ENCODE measurements around the gene CSNK2B.

CSNK2B gene

DNA sequence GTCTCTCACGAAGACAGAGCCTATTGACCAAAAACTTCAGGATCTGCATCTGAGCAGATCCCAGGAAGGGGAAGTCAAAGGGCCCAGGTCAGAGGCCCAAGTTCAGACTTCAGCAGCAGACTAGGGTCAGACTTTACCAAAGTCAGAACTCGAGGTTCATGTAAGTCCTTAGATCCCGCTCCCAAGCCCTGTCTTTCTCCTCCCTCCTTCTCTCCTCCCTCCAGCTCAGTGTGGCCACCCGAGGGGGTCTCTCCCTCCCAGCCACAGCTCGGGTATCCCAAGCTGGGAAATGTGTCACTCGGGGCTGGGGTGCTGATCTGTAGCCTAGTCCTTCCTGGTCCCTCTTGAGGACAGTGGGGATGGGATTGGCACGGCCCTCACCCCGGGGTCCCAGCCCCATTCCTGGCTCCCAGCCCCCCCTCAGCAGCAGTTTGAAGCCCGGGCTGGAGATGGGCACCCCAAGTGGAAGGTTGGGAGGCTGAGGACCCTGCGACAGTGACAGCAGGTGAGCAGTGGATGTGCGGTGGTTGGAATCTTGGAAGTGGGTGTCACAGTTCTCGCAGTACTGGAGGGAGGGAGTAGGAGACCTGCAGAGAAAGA is 3.7 kb upstream of the CSNK2B start:
- no peak for DNase-seq

DNA sequence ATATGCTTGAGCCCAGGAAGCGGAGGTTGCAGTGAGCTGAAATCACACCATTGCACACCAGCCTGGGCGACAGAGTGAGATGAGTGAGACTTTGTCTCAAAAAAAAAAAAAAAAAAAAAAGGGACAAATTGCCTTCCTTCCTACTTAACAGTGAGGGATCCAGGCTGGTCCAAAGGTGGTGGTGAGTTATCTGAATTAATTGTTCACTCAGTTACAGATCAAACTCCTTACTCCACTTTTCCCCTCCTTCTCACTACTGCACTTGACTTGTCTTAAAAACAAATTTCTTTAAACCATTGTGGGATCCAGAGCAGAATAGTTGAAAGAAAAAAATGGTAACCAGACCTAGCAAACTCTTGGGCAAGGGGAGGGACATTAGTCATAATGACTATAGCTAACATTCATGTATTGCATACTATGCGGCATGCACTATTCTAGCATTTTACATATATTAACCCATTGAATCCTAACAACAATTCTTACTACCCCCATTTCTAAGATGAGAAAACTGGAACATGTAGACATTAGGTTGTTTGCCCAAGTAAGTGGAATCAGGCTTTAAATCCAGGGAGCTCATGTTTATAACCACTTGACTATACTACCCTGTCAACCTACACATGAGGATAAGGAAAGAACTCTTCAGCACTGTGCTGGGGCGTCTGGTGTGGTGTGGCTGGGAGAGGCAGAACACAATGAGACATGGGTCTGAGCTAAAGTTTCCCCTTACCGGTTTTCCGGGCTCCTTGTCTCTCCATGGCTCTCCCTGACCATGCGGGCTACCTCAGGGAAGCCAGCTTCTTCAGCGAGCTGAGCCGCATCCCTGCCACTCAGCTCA is 2.5 kb upstream of the CSNK2B start:
- DNase-seq = no peak

DNA sequence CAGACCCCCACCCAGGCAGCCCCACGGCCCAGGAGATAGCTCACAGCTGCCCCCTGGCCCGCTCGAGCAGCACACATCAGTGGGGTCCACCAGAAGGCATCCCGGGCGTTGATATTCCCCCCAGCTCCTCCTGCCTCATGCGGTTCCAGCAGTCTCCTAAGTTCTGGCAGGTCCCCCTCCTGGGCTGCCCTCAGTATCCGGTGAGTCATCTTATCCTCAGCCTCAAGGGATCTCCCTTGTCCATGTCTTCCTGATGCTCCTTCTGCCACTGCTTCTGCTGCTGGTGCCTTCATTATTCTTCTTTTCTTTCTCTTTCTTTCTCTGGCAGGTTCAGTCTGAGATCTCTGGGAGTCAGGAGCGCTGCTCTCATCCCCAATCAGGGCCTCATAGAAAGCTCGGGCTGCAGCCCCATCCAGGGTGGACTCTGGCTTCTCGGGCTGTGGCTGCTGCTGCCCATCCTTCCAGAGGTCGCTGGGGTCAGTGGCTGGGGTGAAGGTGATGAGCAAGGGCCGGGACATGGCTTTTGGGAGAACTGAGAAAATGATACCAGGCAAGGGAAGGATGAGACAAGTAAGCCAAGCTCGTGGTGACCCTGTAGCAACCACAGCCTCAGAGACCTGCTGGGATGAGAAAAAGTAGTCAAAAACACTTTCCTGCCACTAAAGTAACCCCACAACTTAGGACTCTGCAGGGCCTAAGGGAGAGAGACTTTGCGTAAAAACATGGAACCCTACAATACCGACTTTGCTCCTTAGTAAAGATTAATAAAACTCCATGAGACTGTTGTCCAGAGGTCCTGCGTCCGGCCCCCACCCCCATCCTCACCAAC is 1.7 kb upstream of the CSNK2B start:
- DNase-seq = peak in 1 of 2 experiments; percentile 71

DNA sequence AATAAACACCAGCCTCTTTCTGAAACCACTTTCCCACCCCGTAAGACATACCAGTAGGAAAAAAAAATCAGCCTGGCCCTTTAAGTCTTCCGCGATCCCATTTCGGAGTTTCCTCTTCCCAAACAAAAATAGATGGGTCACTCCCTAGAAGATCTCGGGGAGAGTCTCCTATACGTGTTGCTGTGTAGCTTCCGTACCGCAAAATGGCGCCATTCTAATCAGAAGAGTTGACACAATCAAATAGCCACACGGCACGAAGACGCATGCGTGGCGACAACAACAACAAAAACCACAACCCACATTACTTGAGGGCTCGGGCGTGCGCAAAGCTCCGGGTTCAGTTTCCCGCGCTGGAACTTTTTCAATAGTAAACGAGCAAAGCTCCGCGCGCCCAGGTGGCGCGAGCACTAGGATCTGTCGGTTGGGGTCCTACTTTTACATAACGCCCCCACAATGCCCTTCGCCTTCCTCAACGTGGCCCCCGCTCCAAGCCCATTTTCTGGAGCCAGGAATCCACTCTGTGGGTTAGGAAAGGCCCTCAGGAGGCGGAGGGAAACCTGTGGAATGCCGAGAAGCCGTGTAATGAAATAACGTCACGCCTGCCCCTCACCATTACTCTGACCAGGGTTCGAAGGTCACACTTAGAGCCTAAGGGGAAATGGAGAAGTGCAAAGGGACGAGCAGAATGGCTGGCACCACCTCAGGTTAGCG is 935 bp upstream of the CSNK2B start, which contains the start of gene GPANK1:
TSS of gene GPANK1 (minus strand) at position 208 of the 711 bp plus-strand sequence. CDS start 519 bp downstream, outside the sequence.
- peak; percentile 87 to 94 for DNase-seq

DNA sequence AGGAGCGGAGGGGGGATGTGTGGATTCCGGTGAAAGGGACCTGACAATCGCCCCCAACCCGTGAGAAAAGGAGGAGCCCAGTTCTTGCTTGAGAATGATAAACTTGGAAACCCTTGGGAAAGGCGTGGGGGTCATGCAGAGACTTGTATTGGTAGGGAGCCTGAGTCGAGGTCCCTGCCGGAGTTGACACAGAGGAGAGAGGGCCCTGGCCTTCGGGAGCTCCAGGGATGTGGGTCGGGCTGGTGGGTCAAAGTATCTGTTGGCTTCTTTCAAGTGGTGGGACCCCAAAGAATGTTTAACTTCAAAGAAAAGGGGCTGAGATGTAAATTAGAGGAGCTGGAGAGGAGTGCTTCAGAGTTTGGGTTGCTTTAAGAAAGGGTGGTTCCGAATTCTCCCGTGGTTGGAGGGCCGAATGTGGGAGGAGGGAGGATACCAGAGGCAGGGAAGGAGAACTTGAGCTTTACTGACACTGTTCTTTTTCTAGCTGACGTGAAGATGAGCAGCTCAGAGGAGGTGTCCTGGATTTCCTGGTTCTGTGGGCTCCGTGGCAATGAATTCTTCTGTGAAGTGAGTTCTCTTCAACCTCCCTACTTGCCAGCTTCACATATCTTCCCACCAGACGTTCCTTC is 571 bp downstream of the CSNK2B start:
- DNase-seq = no peak

DNA sequence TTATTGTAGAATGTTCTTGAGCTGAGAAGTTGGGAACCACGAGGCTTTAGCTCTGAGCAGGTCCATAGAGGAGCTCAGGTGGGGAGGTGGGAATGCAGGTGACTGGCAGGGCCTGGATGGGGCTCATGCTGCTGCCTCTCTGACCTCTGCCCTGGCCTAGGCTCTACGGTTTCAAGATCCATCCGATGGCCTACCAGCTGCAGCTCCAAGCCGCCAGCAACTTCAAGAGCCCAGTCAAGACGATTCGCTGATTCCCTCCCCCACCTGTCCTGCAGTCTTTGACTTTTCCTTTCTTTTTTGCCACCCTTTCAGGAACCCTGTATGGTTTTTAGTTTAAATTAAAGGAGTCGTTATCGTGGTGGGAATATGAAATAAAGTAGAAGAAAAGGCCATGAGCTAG is 3.8 kb downstream of the CSNK2B start, which contains the start of gene LY6G5B:
TSS of gene LY6G5B (plus strand) at position 301 of the 400 bp plus-strand sequence. CDS start 975 bp downstream, outside the sequence.
- DNase-seq = no peak

DNA sequence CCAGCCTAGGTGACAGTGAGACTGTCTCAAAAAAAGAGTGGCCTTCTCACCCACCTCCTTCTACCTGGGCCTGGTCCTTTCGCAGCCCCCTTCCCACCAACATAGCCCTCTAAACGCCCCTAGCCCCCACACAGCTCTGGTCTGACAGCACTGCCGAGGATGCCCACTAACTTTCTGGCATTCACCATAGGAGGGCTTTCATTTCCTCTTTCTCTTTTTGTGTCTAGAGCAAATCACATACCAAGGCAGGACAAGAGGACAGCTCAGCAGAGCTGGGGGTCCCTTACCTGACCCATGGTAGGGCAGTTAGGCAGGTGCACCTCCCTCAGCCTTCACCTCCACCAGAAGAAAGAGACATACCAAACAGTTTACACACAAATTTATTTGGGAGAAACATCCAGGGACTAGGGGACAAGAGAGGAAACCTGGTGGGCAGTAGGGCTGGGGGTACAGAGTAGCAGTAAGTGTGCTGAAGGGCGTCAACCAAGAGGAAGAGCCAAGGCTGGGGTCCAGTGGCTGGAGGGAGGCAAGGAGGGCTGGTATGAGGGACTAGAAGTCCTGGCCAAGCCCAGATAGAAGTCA is 10.5 kb downstream of the CSNK2B start:
- no peak for DNase-seq

DNA sequence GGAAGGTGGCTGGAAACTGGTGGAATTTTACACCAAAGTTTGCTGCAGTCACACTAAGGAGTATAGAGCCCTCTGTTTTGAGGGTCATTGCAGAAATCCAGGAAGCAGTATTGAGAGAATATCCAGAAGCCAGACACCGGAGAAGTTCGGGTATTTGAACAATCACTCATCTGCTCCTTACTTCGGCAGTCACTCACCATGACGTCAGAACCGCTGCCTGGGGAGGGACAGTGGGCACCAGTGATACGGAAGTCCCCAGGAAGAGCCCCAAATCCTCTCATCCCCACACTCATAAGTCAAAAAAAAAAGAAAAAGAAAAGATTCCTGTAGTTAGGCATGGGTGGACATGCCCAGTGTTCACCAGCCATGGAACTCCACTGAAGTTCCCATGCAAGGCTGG is 11.0 kb downstream of the CSNK2B start:
- DNase-seq = no peak

DNA sequence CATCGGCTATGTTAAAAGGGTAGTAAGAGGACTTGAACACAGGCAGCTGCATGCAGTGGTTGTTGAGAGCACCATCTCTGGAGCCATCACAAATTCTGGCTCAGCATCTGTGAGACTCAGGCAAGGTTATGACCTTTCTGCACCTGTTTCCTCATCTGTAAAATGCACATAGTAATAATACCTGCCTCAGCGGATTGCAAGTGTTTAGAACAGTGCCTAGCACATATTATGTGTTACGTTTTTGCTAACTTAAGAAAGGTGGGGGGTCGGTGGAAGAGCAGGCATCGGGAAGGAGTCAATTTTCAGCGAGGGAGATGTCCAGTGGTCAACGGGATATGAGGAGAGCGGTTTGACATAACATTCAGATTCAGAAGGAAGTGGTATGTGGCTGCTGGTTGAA is 12.1 kb downstream of the CSNK2B start:
- no peak for DNase-seq

DNA sequence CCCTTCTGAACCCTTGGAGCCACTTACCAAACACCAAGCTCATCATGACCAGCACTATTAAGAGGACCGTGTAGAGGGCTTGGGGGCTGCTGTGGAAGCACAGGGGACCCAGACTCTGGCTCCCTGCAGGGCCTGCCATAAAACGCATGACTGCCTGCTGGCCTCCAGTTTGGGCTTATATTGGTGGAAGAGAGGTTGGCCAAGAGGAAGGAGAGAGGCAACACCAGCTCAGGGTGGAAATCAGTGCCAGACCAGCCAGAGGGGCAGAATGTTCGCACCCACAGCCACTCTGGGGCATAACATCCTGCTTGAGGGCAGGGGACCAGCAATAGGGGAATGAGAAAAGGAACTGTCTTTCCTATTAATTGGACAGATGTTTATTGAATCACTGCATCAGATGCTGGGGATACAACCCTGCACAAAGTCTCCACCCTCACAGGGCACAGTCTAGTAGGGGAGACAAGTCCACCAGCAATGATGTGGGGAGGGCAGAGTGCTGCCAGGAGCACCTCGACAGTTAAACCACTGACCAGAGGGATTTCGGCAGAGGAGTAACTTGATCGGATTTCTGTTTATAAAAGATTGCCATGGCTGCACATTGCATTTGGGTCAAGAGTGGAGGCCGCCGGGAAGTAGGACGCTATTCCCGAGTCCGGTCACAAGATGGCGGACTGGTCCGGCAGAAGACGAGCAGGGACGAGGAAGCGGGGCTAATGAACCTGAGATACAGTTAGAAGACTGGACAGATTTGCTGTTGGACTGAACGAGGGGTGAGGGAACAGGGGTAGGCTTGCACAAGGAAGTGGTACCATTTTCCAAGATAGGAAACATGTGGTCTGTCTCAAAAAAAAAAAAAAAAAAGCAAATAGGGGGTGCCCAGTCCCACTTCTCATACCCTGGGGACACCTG is 14.6 kb downstream of the CSNK2B start, which contains the start of gene LY6G5C:
TSS of gene LY6G5C (minus strand) at position 842 of the 909 bp plus-strand sequence. CDS start at position 148, 694 bp downstream.
- peak in 1 of 2 experiments; percentile 86 for DNase-seq

DNA sequence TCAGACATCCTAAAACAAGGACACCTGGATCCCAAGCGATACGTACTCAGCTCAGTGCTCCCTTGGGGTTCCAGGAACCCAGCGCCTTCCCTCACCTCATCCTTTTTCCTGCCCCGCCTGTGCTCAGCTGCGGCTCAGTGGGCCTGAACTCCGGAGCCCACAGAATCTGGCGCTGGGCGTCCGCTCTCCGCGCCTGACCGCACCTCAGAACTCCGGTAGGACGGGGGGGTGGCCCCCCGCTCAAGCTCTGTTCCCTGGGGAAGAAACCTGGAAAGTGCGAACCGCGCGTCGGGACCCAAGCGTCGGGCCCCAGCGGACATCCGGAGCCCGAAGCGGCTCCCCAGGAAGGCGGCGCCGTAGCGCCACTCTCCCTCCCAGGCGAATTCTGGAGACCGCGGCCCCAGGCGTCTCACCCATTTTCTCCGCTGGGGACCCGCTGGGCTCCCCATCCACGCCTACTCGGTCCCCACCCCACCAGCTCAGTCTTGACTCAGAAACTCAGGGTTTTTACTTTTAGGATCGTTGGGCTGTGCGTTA is 15.3 kb downstream of the CSNK2B start:
- DNase-seq = no peak

DNA sequence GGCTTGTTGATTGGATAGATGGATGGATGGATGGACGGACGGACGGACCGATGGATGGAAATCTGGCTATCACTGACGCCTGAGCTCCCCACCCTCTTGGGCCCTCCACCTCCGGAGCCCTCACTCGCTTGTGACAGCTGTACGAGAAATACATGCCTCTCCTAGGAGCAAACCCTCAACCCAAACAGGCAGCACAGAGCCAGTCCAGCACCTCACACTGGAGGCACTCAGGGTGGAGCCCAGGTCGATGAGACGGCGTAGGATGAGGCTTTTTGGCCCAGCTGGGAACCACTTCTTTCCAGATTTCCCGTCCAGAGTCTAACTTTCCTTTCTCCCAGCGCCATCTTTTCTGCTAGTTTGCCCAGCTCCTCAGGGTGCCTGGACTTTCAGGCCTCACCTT is 17.7 kb downstream of the CSNK2B start:
- DNase-seq = no peak

DNA sequence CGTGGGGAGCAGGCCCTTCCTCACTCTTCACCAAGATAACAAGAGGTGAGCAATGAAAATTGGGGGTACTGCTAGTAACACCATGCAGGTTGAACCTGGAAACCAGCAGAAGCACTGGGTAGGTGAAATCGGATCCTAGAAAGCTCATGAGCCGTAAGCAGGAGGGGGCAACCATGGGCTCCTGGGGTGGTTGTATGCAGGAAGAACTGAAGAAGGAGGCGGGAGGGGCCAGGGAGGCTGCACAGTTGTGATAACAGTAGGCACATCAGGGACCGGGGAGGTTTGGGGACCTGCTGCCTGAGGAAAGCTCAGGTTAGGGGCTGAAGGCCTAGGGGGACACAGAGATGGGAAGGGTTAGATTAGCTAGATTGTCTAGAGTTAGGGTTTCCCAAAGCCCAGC is 20.6 kb downstream of the CSNK2B start:
- DNase-seq = no peak

DNA sequence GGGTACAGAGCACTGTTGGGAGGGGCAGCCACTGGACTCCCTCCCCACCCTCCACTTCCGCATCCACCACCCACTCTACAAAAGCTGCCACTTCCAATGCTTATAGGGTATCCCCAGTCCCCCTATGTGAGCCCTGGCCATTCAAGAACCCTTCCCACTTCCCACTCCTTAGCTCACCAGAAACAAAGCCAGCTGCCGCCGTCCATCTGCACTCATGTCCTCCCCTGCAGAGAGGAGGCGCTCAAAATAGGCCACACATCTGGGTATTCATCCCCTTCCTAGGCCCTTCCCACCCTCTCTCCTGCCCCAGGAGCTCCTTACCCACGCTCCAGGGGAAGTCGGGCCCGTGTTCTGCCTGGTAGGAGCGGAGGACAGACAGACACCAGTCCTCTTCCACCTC is 21.4 kb downstream of the CSNK2B start:
- DNase-seq = no peak

DNA sequence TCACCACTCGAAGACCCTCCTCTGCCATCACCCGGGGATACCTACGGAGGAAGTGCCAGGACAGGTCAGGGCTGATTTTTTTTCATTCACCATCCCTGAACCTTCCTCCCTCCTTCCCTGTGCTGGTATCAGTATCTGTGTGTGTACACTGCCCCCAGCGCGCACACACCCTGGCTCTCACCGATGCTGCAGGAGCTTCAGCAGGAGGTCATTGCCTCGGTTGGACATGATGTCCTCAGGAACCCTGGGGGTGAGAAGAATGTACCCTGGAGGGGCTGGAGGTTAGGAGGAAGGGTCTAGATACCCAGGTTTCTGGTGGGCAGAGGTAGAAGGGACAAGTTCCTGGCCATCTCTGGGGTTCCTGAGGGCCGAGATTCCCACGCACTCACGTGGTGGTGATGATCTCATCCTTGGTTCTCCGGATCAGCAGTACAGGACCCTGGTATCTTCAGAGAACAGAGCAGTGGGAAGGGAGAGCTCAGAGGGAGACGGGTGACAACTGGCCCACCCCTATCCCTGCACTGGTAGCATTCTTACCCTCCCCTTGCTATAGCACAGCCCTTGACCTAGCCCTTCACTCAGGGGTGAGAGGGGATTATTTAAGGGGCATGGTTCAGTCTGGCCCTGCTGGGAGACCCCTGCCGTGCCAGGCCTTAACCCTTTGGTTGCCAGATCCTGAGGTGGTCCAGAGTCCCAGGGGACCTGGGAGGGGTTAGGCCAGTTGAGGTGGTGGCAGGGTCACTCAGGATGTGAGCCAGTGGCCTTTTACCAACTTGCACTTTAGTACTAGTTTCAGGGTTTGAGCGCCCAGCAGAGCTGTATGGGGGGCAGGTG is 22.2 kb downstream of the CSNK2B start:
- DNase-seq = no peak

DNA sequence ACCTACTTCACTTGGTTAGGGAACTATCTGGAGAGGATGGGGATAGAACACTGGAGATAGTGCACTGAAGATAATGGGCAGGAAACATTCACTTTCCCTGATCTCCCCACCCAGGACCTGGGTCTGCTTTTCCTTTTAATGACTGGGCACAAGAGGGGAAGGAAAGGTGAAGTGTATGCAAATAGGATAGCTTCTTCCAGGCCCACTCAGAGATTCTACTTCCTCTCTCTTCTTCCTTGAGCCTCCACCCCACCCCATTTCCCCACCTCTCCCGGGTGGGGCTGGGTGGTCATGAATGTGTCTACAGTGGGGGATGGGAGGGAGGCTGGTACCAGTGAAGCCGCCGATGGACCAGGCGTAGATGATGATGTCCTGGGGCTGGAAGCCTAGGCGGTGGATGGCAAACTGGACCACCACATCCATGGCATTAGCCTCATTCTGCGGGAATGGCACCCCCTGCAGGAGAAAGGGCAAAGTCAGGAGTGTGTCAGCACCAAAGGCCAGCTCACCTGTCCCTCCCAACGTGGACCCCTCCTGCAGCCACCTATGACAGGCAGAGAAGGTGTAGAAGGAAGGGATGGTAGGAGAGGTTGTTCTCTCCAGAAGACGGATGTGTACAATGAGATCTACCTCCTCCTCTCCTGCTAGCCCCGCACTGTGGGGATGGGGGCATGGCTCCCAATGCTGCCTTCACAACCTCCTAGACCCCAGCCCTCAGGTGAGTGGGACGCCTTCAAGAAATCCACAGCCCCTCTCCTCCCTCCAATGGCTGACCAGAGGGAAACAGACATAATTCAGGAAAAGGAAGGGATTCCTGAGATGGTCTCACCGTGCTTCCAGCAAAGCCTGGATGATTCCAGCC is 23.6 kb downstream of the CSNK2B start:
- DNase-seq = no peak

DNA sequence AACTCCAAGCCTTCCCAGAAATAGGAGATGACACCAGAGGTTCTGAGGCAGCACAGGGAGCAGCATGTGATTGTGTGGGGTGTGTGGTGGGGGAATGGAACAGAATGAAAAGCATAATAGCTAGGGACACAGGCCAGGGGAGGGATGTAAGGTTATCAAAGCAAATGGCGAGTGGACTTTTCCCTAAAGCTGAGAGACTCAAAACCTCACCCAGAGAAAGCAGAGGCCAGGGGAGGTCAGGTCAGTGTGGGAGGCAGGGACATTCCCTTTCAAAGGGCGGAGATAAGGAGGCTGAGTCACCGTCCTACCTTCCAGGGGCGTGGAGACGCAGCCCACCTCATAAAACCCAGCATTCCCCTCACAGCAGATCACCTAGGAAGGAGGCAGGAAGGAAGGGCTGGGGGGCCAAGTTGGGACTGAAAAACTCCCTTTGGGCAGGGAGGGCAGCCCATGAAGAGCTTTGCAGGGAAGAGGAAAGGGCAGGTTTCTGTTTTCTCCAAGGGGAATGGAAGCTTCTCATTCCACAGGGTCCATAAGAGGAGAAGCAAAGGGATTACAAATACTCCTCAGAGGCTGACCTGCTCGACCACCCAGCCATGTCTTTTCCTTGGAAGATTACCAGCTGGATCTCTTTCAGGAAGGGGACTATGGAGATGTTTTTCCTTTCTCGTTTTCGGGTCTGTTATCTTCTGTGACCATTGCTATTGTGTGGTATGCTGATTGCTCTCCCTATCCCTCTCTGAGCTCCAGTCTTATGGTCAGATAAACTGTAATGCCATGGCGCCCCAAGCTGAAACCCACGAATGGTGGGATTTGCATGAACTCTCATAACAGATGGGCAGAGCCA is 24.6 kb downstream of the CSNK2B start:
- DNase-seq = no peak
